Measurements from ENCODE around the gene NAV2. TPM values are rescaled to one million over a fixed set of nuclear protein-coding genes. Genes with fewer than 3 reads are reported as not detected.
A peak's percentile ranks its signal among the peaks of the same experiment; 100 is the strongest.

Gene NAV2
- total RNA-seq, 1 experiment from 2014 or later: 139 TPM

- Mint-ChIP-seq H3K9me3 (ENCODE audit: unreplicated experiment) (no peaks in the 10 kb centered on the region), H3K4me3 (ENCODE audit: unreplicated experiment) (no peak overlapping the region), H3K27ac (ENCODE audit: low read depth, unreplicated experiment) (no peak overlapping the region), H3K4me1 (ENCODE audit: insufficient read depth, unreplicated experiment) (peaks cover 9% of the 10 kb centered on the region), H3K36me3 (ENCODE audit: insufficient read depth, unreplicated experiment) (no peaks in the 10 kb centered on the region), H3K27me3 (ENCODE audit: insufficient read depth, unreplicated experiment) (no peaks in the 10 kb centered on the region)
- BruUV-seq (replicated peaks): no TSS peak
- intact Hi-C loops (cut with micrococcal nuclease): no loop called here
- no peak for TF ChIP-seq CTCF (IDR thresholded peaks at IDR 0.05; ENCODE audit: unreplicated experiment)
- ChIA-PET POLR2A (no interaction called here), CTCF (interaction anchor here (0.6 to 0.7 kb wide), 2 partner anchors 116 to 134 kb away, joined by 3 read pairs; no protein-coding TSS in a partner anchor)
- DNase-seq (ENCODE audit: unreplicated experiment): no peak
These were observed 56.2 kb downstream of the NAV2 start for GRCh38 chr11:19768815-19769214.

- peak; percentile 74 for DNase-seq (ENCODE audit: unreplicated experiment)
- no TSS peak for BruUV-seq (replicated peaks)
- Mint-ChIP-seq H3K36me3 (ENCODE audit: insufficient read depth, unreplicated experiment) (no peaks in the 10 kb centered on the region), H3K4me1 (ENCODE audit: insufficient read depth, unreplicated experiment) (peaks cover 9% of the 10 kb centered on the region), H3K27me3 (ENCODE audit: insufficient read depth, unreplicated experiment) (no peaks in the 10 kb centered on the region), H3K9me3 (ENCODE audit: unreplicated experiment) (no peaks in the 10 kb centered on the region), H3K27ac (ENCODE audit: low read depth, unreplicated experiment) (peak overlapping the region; percentile 77), H3K4me3 (ENCODE audit: unreplicated experiment) (no peak overlapping the region)
- no peak for TF ChIP-seq CTCF (IDR thresholded peaks at IDR 0.05; ENCODE audit: unreplicated experiment)
- ChIA-PET CTCF (interaction anchor here (0.7 kb wide), 1 partner anchor 349 kb away, joined by 6 read pairs; no protein-coding TSS in a partner anchor), POLR2A (interaction anchor here (0.6 to 1.0 kb wide), 2 partner anchors 99 to 518 kb away, joined by 3 to 4 read pairs; no protein-coding TSS in a partner anchor)
- intact Hi-C loops (cut with micrococcal nuclease): no loop called here
These were observed 57.2 kb downstream of the NAV2 start for GRCh38 chr11:19769820-19770219.

GRCh38 chr11:19770277-19770676, 57.6 kb downstream of the NAV2 start:
- ChIA-PET POLR2A (interaction anchor here (0.6 to 1.0 kb wide), 2 partner anchors 98 to 519 kb away, joined by 3 to 4 read pairs; no protein-coding TSS in a partner anchor), CTCF (interaction anchor here (0.7 kb wide), 1 partner anchor 349 kb away, joined by 6 read pairs; no protein-coding TSS in a partner anchor)
- no peaks in the 10 kb centered on the region for H3K27me3 Mint-ChIP-seq (ENCODE audit: insufficient read depth, unreplicated experiment)
- no peak overlapping the region for H3K4me3 Mint-ChIP-seq (ENCODE audit: unreplicated experiment)
- no peak for TF ChIP-seq CTCF (IDR thresholded peaks at IDR 0.05; ENCODE audit: unreplicated experiment)
- intact Hi-C loops (cut with micrococcal nuclease): no loop called here
- peak overlapping the region; percentile 77 for H3K27ac Mint-ChIP-seq (ENCODE audit: low read depth, unreplicated experiment)
- H3K4me1 Mint-ChIP-seq (ENCODE audit: insufficient read depth, unreplicated experiment): peaks cover 9% of the 10 kb centered on the region
- no TSS peak for BruUV-seq (replicated peaks)
- DNase-seq (ENCODE audit: unreplicated experiment): no peak
- no peaks in the 10 kb centered on the region for H3K9me3 Mint-ChIP-seq (ENCODE audit: unreplicated experiment)
- H3K36me3 Mint-ChIP-seq (ENCODE audit: insufficient read depth, unreplicated experiment): no peaks in the 10 kb centered on the region

GRCh38 chr11:19771463-19771862, 58.8 kb downstream of the NAV2 start:
- H3K4me1 Mint-ChIP-seq (ENCODE audit: insufficient read depth, unreplicated experiment): peaks cover 15% of the 10 kb centered on the region
- POLR2A ChIA-PET: no interaction called here
- CTCF ChIA-PET: no interaction called here

More at GRCh38 chr11:19771463-19771862, 58.8 kb downstream of the NAV2 start:
- Mint-ChIP-seq H3K36me3 (ENCODE audit: insufficient read depth, unreplicated experiment) (no peaks in the 10 kb centered on the region), H3K4me3 (ENCODE audit: unreplicated experiment) (no peak overlapping the region), H3K27me3 (ENCODE audit: insufficient read depth, unreplicated experiment) (no peaks in the 10 kb centered on the region), H3K27ac (ENCODE audit: low read depth, unreplicated experiment) (no peak overlapping the region), H3K9me3 (ENCODE audit: unreplicated experiment) (no peaks in the 10 kb centered on the region)
- intact Hi-C loops (cut with micrococcal nuclease): no loop called here
- no peak for TF ChIP-seq CTCF (IDR thresholded peaks at IDR 0.05; ENCODE audit: unreplicated experiment)
- no TSS peak for BruUV-seq (replicated peaks)
- no peak for DNase-seq (ENCODE audit: unreplicated experiment)
